ENCODE measurements around the gene CCDC142.

The CCDC142 gene, protein sequence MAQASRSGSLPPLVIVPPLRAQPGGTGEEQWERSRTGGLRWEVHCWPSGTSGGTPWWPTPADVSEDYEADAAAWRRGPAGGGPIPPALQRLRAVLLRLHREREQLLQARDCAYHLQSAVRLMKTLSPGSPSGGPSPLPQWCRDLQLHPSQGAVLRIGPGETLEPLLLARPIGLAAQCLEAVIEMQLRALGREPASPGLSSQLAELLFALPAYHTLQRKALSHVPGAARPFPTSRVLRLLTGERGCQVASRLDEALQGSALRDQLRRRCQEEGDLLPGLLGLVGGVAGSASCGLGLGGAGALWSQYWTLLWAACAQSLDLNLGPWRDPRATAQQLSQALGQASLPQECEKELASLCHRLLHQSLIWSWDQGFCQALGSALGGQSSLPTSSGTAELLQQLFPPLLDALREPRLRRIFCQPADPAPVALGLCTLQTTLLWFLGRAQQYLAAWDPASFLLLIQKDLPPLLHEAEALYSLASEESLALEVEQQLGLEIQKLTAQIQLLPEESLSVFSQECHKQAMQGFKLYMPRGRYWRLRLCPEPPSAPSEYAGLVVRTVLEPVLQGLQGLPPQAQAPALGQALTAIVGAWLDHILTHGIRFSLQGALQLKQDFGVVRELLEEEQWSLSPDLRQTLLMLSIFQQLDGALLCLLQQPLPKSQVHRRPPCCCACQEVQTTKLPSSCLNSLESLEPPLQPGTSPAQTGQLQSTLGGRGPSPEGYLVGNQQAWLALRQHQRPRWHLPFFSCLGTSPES

DNA sequence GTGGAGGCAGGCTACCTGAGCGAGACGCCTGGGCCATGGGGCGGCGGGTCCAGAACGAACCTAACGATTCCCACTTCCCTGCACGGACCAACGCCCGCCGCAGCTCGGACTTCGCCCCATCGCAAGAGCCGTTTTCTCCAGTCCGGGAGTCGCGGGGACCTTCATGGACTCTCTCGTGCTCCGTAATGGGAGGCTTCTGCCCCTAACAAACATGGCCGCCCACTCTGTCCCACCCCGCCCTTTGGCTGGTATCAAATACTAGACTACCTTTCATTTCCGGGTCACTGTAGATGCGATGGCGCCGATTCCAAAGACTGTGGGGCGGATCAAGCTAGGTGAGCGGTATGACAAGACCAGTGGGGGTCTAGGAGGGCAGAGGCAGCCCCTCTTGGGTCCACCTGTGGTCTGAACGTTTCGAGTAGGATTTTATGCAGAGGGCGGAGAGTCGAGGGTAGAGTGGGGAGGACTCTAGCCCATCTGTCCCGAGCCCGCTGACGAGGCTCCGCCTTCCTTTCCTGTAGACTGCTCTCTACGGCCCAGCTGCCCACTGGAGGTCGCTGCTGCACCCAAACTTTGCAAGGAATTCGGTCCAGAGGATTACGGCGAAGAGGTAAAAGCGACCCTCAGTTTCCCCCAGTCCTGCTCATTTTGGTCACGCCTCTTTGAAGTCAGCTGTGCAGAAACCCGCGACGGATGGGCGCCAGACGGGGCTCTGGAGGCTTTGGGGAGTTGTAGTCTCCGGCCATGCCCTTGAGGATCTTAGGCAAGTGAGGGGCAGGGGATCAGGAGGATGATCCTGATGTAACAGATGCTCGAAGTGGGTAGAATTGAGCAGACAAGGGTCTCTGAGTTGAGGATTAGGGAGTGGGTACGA lies at the start of gene CCDC142, which contains the start of gene TTC31:
Gene CCDC142, minus strand, starts transcription at position 198 of the 874 bp plus-strand sequence. Its CDS starts 161 bp downstream, at position 37.
Gene TTC31, plus strand, starts transcription at position 281 of the 874 bp plus-strand sequence. Its CDS starts 15 bp downstream, at position 296.
- peak; percentile 93 for DNase-seq (ENCODE audit: low read depth)
- peak within 1 kb of the TSS; percentile 100 for H3K4me3 ChIP-seq (ENCODE audit: control insufficient read depth, low read depth, low read length)
- TF ChIP-seq, protein P1, sequence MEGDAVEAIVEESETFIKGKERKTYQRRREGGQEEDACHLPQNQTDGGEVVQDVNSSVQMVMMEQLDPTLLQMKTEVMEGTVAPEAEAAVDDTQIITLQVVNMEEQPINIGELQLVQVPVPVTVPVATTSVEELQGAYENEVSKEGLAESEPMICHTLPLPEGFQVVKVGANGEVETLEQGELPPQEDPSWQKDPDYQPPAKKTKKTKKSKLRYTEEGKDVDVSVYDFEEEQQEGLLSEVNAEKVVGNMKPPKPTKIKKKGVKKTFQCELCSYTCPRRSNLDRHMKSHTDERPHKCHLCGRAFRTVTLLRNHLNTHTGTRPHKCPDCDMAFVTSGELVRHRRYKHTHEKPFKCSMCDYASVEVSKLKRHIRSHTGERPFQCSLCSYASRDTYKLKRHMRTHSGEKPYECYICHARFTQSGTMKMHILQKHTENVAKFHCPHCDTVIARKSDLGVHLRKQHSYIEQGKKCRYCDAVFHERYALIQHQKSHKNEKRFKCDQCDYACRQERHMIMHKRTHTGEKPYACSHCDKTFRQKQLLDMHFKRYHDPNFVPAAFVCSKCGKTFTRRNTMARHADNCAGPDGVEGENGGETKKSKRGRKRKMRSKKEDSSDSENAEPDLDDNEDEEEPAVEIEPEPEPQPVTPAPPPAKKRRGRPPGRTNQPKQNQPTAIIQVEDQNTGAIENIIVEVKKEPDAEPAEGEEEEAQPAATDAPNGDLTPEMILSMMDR (conservative IDR thresholded peaks at IDR 0.05; ENCODE audit: control insufficient read depth, insufficient read depth, low read depth, low read length), result peak; percentile 88

DNA sequence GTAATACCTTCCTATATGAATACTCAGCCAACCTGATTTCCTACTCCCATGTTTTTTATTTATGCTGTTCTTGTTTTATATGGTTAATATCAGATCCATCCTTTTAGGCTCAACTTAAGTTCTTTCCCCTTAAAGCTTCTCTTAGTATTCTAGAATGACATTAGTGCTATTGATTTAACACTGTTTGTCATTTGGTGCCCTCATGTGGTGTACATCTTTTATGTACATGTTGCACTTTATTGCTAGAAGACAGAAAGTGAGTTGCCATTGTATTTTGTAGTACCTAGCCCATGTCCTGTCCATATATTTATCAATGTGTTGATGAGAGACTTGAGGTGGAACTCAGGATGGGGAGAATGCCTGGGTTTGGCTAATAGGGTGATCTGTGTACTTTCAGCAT lies 49.4 kb upstream of the CCDC142 start:
- no peak overlapping the region for H3K4me3 ChIP-seq (ENCODE audit: control insufficient read depth, low read depth, low read length)
- TF ChIP-seq, protein P1 (conservative IDR thresholded peaks at IDR 0.05; ENCODE audit: control insufficient read depth, insufficient read depth, low read depth, low read length), result peak; percentile 38
- peak; percentile 76 for DNase-seq (ENCODE audit: low read depth)

DNA sequence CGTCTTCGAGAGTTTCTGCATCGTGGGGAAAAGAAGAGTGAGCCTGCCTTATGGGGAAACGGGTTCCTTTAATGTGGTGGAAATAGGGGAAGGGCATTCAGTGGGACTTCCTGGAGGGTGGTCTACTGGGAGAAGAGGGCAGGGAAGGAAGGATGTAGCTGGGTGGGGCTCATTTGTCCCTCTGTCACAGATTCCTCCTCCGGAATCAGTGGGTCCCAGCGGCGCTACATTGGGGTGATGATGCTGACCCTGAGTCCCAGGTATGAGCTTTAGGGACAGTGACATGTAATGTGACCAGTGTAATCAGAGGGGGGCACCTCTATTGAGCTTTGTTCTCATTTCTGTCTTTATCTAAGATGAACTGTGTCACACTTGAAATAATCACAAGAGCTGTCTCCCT lies 48.9 kb upstream of the CCDC142 start:
- DNase-seq (ENCODE audit: low read depth), result no peak
- TF ChIP-seq, protein P1 (conservative IDR thresholded peaks at IDR 0.05; ENCODE audit: control insufficient read depth, insufficient read depth, low read depth, low read length), result no peak
- H3K4me3 ChIP-seq (ENCODE audit: control insufficient read depth, low read depth, low read length), result no peak overlapping the region

DNA sequence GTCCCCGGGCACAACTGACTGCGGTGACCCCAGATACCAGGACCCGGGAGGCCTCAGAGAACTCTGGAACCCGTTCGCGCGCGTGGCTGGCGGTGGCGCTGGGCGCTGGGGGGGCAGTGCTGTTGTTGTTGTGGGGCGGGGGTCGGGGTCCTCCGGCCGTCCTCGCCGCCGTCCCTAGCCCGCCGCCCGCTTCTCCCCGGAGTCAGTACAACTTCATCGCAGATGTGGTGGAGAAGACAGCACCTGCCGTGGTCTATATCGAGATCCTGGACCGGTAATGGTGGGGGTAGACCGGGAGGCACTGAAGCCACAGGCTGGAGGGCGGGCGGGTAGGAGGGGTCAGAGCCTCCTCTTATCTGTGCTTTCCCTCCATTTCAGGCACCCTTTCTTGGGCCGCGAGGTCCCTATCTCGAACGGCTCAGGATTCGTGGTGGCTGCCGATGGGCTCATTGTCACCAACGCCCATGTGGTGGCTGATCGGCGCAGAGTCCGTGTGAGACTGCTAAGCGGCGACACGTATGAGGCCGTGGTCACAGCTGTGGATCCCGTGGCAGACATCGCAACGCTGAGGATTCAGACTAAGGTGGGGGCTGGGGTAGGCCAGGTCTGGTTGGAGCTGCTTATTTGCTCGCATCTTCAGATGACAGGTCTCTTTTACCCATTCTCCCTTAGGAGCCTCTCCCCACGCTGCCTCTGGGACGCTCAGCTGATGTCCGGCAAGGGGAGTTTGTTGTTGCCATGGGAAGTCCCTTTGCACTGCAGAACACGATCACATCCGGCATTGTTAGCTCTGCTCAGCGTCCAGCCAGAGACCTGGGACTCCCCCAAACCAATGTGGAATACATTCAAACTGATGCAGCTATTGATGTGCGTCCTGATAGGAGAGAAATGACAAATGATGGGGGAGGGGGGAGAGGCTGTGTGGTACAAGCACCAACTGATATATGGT lies 47.7 kb upstream of the CCDC142 start:
- H3K4me3 ChIP-seq (ENCODE audit: control insufficient read depth, low read depth, low read length), result peak overlapping the region; percentile 98
- TF ChIP-seq, protein P1 (conservative IDR thresholded peaks at IDR 0.05; ENCODE audit: control insufficient read depth, insufficient read depth, low read depth, low read length), result no peak
- DNase-seq (ENCODE audit: low read depth), result peak; percentile 47

DNA sequence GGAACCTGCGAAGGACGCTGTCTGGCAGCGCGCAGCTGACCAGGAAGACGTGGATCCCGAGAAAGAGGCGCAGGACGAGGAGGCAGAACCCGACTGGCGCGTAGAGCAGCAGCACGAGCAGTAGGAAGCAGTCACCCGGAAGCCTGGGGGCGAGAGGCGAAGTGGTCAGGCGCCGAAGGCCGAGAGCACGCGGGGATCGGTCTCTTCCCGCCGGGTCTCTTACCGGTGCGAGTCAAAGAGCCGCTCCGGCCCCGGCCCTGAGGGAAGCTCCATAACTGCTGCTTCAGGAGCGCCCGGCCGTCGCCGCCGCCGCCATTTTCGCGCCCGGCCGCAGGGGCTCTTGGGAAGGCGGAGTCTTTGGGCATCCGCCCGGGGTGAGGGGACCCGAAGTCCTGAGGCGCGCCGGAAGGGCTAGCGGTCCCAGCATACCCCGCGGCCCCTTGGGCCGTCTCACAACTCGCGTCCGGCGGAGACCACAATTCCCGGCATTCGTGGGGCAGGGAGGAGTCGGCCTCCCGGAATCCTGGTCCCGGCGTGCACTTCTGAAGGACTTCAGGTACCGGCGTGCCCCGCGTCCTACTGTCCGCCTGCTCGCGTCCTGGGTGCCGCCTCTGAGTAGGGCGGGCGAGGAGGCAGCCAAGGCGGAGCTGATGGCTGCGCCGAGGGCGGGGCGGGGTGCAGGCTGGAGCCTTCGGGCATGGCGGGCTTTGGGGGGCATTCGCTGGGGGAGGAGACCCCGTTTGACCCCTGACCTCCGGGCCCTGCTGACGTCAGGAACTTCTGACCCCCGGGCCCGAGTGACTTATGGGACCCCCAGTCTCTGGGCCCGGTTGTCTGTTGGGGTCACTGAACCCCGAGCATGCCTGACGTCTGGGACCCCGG lies 46.8 kb upstream of the CCDC142 start, which contains the start of the genes AUP1 and HTRA2:
Gene AUP1, minus strand, starts transcription at position 350 of the 882 bp plus-strand sequence. Its CDS starts 77 bp downstream, at position 273.
Gene HTRA2, plus strand, starts transcription at position 577 of the 882 bp plus-strand sequence. Its CDS starts 74 bp downstream, at position 651.
- H3K4me3 ChIP-seq (ENCODE audit: control insufficient read depth, low read depth, low read length), result peak within 1 kb of the TSS; percentile 98
- TF ChIP-seq, protein P1 (conservative IDR thresholded peaks at IDR 0.05; ENCODE audit: control insufficient read depth, insufficient read depth, low read depth, low read length), result no peak
- peak; percentile 99 for DNase-seq (ENCODE audit: low read depth)
